GM13976 (cell line): ENCODE measurements around the gene TMEM79.

Experiments
- DNase-seq: peaks from one replicate; pipeline ENCODE4 v3.0.0; 2012; ENCODE audit warnings: low spot score
- CTCF ChIP-seq: IDR thresholded peaks from 2 replicates; pipeline ENCODE4 v1.5.1; 2012; ENCODE audit warnings: borderline replicate concordance, mild to moderate bottlenecking; ENCODE audit not compliant: insufficient read depth; ENCODE audit errors: extremely low read depth, missing control alignments, control extremely low read depth
- in situ Hi-C: fragments of 300-500 bp; cut with MboI; formaldehyde crosslinking; loops from one replicate; pipeline ENCODE4 v1.12.0; 2022; ENCODE audit warnings: low sequenced_read_pairs, mixed read lengths, inconsistent platforms; ENCODE audit not compliant: unreplicated experiment

Gene TMEM79

GRCh38 chr1:156244126-156244525, 40.0 kb upstream of the TMEM79 start:
- DNase-seq: no peak
- in situ Hi-C loops: no loop called here
- no peak for TF ChIP-seq CTCF

GRCh38 chr1:156244712-156245111, 39.4 kb upstream of the TMEM79 start:
- TF ChIP-seq CTCF: no peak
- DNase-seq: no peak
- in situ Hi-C loops: no loop called here

GRCh38 chr1:156245451-156246232, 38.5 kb upstream of the TMEM79 start:
- in situ Hi-C loops: no loop called here

GRCh38 chr1:156246241-156246780, 37.8 kb upstream of the TMEM79 start:
- TF ChIP-seq CTCF: no peak
- peak; percentile 52 for DNase-seq
- in situ Hi-C loops: no loop called here

More at GRCh38 chr1:156245451-156246232, 38.5 kb upstream of the TMEM79 start:
- DNase-seq: peak; percentile 79
- TF ChIP-seq CTCF: no peak

GRCh38 chr1:156246781-156247459, 37.2 kb upstream of the TMEM79 start:
- no peak for TF ChIP-seq CTCF
- in situ Hi-C loops: no loop called here
- no peak for DNase-seq

GRCh38 chr1:156247460-156248322, 36.4 kb upstream of the TMEM79 start, which contains the start of gene PAQR6:
Gene PAQR6, minus strand, starts transcription at chr1:156248056. Its CDS starts 1,325 bp downstream, at chr1:156246731.
- DNase-seq: no peak
- in situ Hi-C loops: no loop called here
- no peak for TF ChIP-seq CTCF
